ENCODE data around the gene RHOT2. TPM values are rescaled to one million over a fixed set of nuclear protein-coding genes. Genes with fewer than 3 reads are reported as not detected.

The RHOT2 gene
- total RNA-seq, 1 donor from 2014 or later = 34.0 TPM

DNA sequence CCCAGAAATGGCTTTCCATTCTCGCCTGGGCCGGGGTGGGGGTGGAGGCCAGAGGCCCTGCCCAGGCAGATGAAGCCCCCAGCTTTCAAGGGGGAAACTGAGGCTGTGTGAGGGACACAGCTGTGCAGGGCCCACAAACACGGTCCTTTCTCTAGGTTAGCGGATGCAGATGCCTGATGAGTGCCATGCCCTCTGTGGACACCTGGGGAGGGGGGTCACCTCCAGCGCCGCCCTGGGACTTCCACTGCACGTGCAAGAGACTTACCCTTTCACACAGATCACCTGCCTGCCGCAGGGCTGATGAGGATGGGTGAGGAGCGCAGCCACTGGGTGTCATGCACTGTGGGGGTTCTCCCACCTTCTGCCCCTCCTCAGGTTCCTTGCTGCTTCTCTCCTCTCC, 50.5 kb downstream of the RHOT2 start:
- H3F3A ChIP-seq (ENCODE audit: low read depth) = peaks cover 34% of the 10 kb centered on the region
- H3K4me1 Mint-ChIP-seq = peaks cover 35% of the 10 kb centered on the region
- peaks cover 37% of the 10 kb centered on the region for H3K4me1 ChIP-seq
- no peak overlapping the region for H2AFZ ChIP-seq (replicated peaks)
- peak overlapping the region; percentile 89 for H3K4me3 Mint-ChIP-seq
- TF ChIP-seq CTCF (IDR thresholded peaks at IDR 0.05) = no peak
- TF ChIP-seq EZH2 (IDR thresholded peaks at IDR 0.05) = no peak
- no peak for TF ChIP-seq EZH2phosphoT487 (IDR thresholded peaks at IDR 0.05)
- DNase-seq (ENCODE audit: low spot score) = no peak
- H3K9me3 ChIP-seq (ENCODE audit: low read depth) = no peaks in the 10 kb centered on the region
- H3K36me3 ChIP-seq = no peaks in the 10 kb centered on the region
- H3K27ac Mint-ChIP-seq = no peak overlapping the region
- H3K9ac ChIP-seq = no peak overlapping the region
- peaks cover 60% of the 10 kb centered on the region for H4K20me1 ChIP-seq (ENCODE audit: low read depth)
- H3K79me2 ChIP-seq (ENCODE audit: low read depth) = no peaks in the 10 kb centered on the region
- no peak overlapping the region for H3K27ac ChIP-seq
- H3K9me3 Mint-ChIP-seq = no peaks in the 10 kb centered on the region
- H3K36me3 Mint-ChIP-seq = peaks cover 2% of the 10 kb centered on the region
- no peak overlapping the region for H3K4me3 ChIP-seq
- peaks cover 10% of the 10 kb centered on the region for H3K27me3 Mint-ChIP-seq (ENCODE audit: insufficient read depth, low read depth)
- H3K4me2 ChIP-seq = no peak overlapping the region
- peaks cover 13% of the 10 kb centered on the region for H3K27me3 ChIP-seq

DNA sequence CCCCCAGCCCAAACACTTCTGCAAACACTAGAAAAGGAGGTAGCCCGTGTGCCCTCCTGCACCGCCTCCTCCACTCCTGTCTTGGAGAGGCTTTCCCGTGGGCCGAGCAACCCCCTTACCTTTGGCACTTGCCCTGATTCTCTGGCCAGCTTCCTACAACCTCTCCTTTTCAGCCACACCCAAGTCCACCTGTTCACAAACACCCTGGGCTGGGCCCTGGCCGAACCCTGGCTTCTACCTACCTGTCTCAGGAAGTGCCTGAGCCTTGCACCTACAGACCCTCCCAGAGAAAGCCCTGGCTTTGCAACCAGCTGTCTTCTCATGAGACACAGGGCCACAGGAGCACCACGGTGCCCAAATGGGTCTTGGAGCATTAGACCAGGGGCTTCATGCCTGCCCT, 51.0 kb downstream of the RHOT2 start:
- Histone ChIP-seq H3K4me2 (no peak overlapping the region), H3K36me3 (no peaks in the 10 kb centered on the region), H3K79me2 (ENCODE audit: low read depth) (no peaks in the 10 kb centered on the region), H3K4me1 (peaks cover 37% of the 10 kb centered on the region), H2AFZ (replicated peaks) (no peak overlapping the region), H3K9ac (no peak overlapping the region), H4K20me1 (ENCODE audit: low read depth) (peaks cover 60% of the 10 kb centered on the region), H3K27ac (no peak overlapping the region), H3K4me3 (no peak overlapping the region), H3F3A (ENCODE audit: low read depth) (peaks cover 30% of the 10 kb centered on the region), H3K27me3 (peaks cover 8% of the 10 kb centered on the region), H3K9me3 (ENCODE audit: low read depth) (no peaks in the 10 kb centered on the region)
- peak overlapping the region; percentile 89 for H3K4me3 Mint-ChIP-seq
- peaks cover 31% of the 10 kb centered on the region for H3K4me1 Mint-ChIP-seq
- peak overlapping the region; percentile 57 for H3K27ac Mint-ChIP-seq
- H3K36me3 Mint-ChIP-seq = peaks cover 2% of the 10 kb centered on the region
- H3K27me3 Mint-ChIP-seq (ENCODE audit: insufficient read depth, low read depth) = peaks cover 10% of the 10 kb centered on the region
- no peak for TF ChIP-seq EZH2phosphoT487 (IDR thresholded peaks at IDR 0.05)
- TF ChIP-seq EZH2 (IDR thresholded peaks at IDR 0.05) = no peak
- no peak for TF ChIP-seq CTCF (IDR thresholded peaks at IDR 0.05)
- no peaks in the 10 kb centered on the region for H3K9me3 Mint-ChIP-seq
- no peak for DNase-seq (ENCODE audit: low spot score)

DNA sequence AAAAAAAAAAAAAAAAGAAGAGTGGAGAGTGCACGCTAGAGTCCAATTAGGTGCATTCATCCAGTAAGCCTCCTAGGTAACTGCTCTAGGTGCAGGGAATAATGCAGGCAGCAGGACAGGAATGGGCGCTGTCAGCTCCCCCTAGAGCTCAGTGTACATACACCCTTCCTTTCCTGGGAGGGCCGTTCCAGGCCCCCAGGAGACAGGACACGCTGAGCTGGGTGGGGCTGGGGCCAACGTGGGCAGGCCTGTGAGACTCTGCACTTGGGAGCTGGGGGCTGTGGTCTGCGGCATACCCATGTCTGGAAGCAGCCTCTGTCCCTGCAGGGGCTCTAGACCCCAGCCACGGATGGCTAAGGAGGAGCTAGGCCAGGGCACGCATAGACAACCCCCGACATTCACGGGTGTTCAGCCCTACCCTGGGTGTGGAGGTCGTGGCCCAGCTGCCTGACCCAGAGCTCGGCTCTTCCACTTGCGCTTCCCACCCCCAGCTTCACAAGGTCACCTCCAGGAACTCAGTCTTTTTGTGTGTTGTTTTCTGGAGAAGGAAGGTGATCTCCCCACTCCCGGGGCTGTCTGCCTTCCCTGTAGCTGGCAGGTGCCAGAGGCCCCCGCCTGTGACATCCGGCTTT, 52.0 kb downstream of the RHOT2 start:
- no peaks in the 10 kb centered on the region for H3K9me3 Mint-ChIP-seq
- Histone ChIP-seq H3K4me3 (peak overlapping the region; percentile 85), H3K79me2 (ENCODE audit: low read depth) (no peaks in the 10 kb centered on the region), H3K27ac (no peak overlapping the region), H4K20me1 (ENCODE audit: low read depth) (peaks cover 60% of the 10 kb centered on the region), H3K4me1 (peaks cover 34% of the 10 kb centered on the region), H3K9me3 (ENCODE audit: low read depth) (no peaks in the 10 kb centered on the region), H3K4me2 (peak overlapping the region; percentile 98), H3K27me3 (no peaks in the 10 kb centered on the region), H2AFZ (replicated peaks) (no peak overlapping the region), H3K36me3 (no peaks in the 10 kb centered on the region), H3F3A (ENCODE audit: low read depth) (peaks cover 29% of the 10 kb centered on the region), H3K9ac (peak overlapping the region; percentile 22)
- peak overlapping the region; percentile 81 for H3K27ac Mint-ChIP-seq
- peaks cover 27% of the 10 kb centered on the region for H3K4me1 Mint-ChIP-seq
- peak overlapping the region; percentile 89 for H3K4me3 Mint-ChIP-seq
- TF ChIP-seq EZH2phosphoT487 (IDR thresholded peaks at IDR 0.05) (no peak), CTCF (IDR thresholded peaks at IDR 0.05) (peak; percentile 19)
- DNase-seq (ENCODE audit: low spot score) = no peak
- peaks cover 10% of the 10 kb centered on the region for H3K27me3 Mint-ChIP-seq (ENCODE audit: insufficient read depth, low read depth)
- H3K36me3 Mint-ChIP-seq = peaks cover 2% of the 10 kb centered on the region

All from neural progenitor cell (in vitro differentiated cells).